ENCODE measurements around the gene DTNBP1. TPM values are rescaled to one million over a fixed set of nuclear protein-coding genes. Genes with fewer than 3 reads are reported as not detected.

The DTNBP1 gene
- total RNA-seq, 2 donors from 2014 or later = 9.0 to 14.1 TPM

DNA sequence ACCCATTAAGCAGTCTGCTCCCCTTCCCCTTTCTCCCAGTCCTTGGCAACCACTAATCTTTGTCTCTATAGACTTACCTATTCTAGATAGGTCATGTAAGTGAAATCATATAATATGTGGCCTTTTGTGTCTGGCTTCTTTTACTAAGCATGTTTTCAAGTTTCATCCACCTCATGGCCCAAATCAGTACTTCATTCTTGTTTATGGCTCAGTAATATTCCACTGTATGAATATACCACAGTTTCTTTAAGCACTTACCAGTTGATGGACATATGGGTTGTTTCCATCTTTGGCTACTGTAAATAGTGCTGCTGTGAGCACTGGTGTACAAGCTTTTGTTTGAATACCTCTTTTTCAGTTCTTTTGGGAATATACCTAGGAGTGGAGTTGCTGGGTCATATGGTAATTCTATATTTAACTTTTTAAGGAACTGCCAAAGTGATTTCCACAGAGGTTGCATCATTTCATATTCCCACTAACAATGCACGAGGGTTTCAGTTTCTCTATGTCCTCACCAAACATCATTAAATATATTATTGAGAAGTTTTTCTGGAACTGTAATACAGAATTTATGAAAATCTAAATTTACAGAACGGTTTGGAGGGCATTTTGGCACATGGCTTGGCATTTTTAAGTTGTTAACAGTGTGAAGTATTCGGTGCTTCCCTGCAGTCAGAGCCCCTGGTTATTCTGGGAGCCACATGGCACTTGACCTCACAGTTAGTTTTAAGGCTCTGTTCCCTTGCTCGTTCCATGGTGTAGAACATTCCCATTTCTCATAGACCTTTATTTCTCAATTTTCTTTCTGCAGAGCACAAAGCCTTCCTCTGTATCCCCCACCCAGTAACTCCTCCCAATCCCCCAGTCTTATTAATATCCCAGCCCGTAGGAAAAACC, 27.0 kb upstream of the DTNBP1 start:
- no peak for DNase-seq (ENCODE audit: low spot score)
- H3K27ac ChIP-seq = no peak overlapping the region
- 56% methylated on average over 5 of the region's 5 CpGs for WGBS

DNA sequence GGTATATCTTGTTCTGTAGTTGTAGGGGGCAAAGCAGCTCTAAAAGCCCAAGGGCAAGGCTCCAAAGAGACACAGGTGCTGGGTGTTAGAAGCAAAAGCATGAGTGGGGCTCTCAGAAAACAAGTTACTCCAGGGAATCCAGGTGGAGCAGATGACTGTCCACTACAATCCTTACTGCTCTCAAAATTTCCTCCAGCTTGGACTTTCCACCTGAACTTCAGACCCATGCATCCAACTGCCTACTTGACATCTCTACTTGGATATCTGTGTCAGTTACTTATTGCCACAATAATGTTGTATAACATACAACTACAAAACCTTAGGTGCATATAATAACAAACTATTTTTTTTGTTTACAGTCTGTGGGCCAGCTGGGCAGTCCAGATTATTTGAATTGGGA, 22.8 kb upstream of the DTNBP1 start:
- H3K4me3 ChIP-seq = no peak overlapping the region
- TF ChIP-seq POLR2A (IDR thresholded peaks at IDR 0.05) (no peak), POLR2AphosphoS5 (IDR thresholded peaks at IDR 0.05) (no peak)
- TF ChIP-seq, protein P1, sequence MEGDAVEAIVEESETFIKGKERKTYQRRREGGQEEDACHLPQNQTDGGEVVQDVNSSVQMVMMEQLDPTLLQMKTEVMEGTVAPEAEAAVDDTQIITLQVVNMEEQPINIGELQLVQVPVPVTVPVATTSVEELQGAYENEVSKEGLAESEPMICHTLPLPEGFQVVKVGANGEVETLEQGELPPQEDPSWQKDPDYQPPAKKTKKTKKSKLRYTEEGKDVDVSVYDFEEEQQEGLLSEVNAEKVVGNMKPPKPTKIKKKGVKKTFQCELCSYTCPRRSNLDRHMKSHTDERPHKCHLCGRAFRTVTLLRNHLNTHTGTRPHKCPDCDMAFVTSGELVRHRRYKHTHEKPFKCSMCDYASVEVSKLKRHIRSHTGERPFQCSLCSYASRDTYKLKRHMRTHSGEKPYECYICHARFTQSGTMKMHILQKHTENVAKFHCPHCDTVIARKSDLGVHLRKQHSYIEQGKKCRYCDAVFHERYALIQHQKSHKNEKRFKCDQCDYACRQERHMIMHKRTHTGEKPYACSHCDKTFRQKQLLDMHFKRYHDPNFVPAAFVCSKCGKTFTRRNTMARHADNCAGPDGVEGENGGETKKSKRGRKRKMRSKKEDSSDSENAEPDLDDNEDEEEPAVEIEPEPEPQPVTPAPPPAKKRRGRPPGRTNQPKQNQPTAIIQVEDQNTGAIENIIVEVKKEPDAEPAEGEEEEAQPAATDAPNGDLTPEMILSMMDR (IDR thresholded peaks at IDR 0.05) = no peak
- no peaks in the 10 kb centered on the region for H3K27me3 ChIP-seq (replicated peaks; ENCODE audit: insufficient read depth)
- no peaks in the 10 kb centered on the region for H3K36me3 ChIP-seq
- no peak for DNase-seq (ENCODE audit: low spot score)
- no peak overlapping the region for H3K27ac ChIP-seq
- H3K4me1 ChIP-seq (replicated peaks) = no peaks in the 10 kb centered on the region
- no peaks in the 10 kb centered on the region for H3K9me3 ChIP-seq
- intact Hi-C loops (cut with DNase I) = no loop called here

More for the DNA sequence above, 27.0 kb upstream of the DTNBP1 start:
- intact Hi-C loops (cut with DNase I) = loop anchor here (2.0 to 5.0 kb wide), 2 partner anchors 493 to 517 kb away; no protein-coding TSS in a partner anchor
- Histone ChIP-seq H3K27me3 (replicated peaks; ENCODE audit: insufficient read depth) (no peaks in the 10 kb centered on the region), H3K36me3 (no peaks in the 10 kb centered on the region), H3K9me3 (no peaks in the 10 kb centered on the region), H3K4me3 (no peak overlapping the region), H3K4me1 (replicated peaks) (no peaks in the 10 kb centered on the region)
- TF ChIP-seq POLR2AphosphoS5 (IDR thresholded peaks at IDR 0.05) (no peak), POLR2A (IDR thresholded peaks at IDR 0.05) (no peak)
- TF ChIP-seq, protein P1 (IDR thresholded peaks at IDR 0.05) = no peak

GRCh38 chr6:15682965-15683822, 20.4 kb upstream of the DTNBP1 start:
- no peak overlapping the region for H3K4me3 ChIP-seq
- DNase-seq (ENCODE audit: low spot score) = no peak
- intact Hi-C loops (cut with DNase I) = no loop called here
- 78% methylated on average over 7 of the region's 7 CpGs for WGBS
- TF ChIP-seq, protein P1 (IDR thresholded peaks at IDR 0.05) = no peak
- TF ChIP-seq POLR2A (IDR thresholded peaks at IDR 0.05) (no peak), POLR2AphosphoS5 (IDR thresholded peaks at IDR 0.05) (no peak)
- no peaks in the 10 kb centered on the region for H3K4me1 ChIP-seq (replicated peaks)
- no peaks in the 10 kb centered on the region for H3K9me3 ChIP-seq
- no peaks in the 10 kb centered on the region for H3K27me3 ChIP-seq (replicated peaks; ENCODE audit: insufficient read depth)
- no peak overlapping the region for H3K27ac ChIP-seq
- no peaks in the 10 kb centered on the region for H3K36me3 ChIP-seq

DNA sequence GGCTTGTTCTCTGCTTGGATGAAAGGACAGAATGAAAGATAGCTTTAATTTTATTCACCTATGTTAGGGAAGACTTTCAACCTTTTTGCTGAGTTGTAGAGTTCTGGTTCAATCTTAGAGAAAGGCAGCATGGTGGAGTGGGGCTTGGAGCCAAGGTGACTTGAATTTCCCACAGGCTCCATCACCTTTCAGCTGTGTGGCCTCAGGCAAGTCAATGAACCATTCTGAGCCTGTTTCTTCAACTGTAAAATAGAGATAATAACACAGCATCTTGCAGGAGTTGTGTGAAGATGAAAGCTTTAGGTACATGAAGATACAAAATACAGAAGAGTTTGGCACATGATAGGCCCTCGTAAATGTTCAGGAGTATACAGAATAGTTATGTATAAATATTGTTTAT, 19.1 kb upstream of the DTNBP1 start:
- Histone ChIP-seq H3K27ac (no peak overlapping the region), H3K4me3 (no peak overlapping the region)
- intact Hi-C loops (cut with DNase I) = no loop called here

More for the DNA sequence above, 19.1 kb upstream of the DTNBP1 start:
- H3K9me3 ChIP-seq = no peaks in the 10 kb centered on the region
- no peaks in the 10 kb centered on the region for H3K4me1 ChIP-seq (replicated peaks)
- TF ChIP-seq POLR2A (IDR thresholded peaks at IDR 0.05) (no peak), POLR2AphosphoS5 (IDR thresholded peaks at IDR 0.05) (no peak)
- TF ChIP-seq, protein P1 (IDR thresholded peaks at IDR 0.05) = no peak
- DNase-seq (ENCODE audit: low spot score) = no peak
- 89% methylated on average over 1 of the region's 1 CpG for WGBS
- H3K36me3 ChIP-seq = no peaks in the 10 kb centered on the region
- no peaks in the 10 kb centered on the region for H3K27me3 ChIP-seq (replicated peaks; ENCODE audit: insufficient read depth)

All from prostate gland (tissue), 2 donors.